Skin epidermis (tissue), 12 donors: ENCODE results near the gene ARHGAP9.
"Not testable (repeated sequence)": the region's sequence is repeated elsewhere in the genome, so short reads cannot be mapped to it uniquely, and the experiment has no call there.

ENCODE experiments used
- H3K27ac ChIP-seq, 21 experiments: fragments of 200-600 bp; sonication (generic) in 11 of 21; one replicate each; pipeline ENCODE4 v1.5.0; 2020; ENCODE audit warnings: mild to moderate bottlenecking in 3 of 21, inconsistent platforms in 2 of 21, moderate library complexity in 2 of 21
- H3K4me3 ChIP-seq, 7 experiments: fragments of 200-600 bp; sonication (generic) in 2 of 7; one replicate each; pipeline ENCODE4 v1.5.0; 2020; ENCODE audit warnings: inconsistent platforms in 2 of 7, mild to moderate bottlenecking in 2 of 7, moderate library complexity in 1 of 7

ARHGAP9 gene

GRCh38 chr12:57426948-57427347 is 52.7 kb downstream of the ARHGAP9 start:
- not testable (repeated sequence) for H3K27ac ChIP-seq, H3K4me3 ChIP-seq
